Measurements from ENCODE around the gene CDC42BPG.

CDC42BPG gene, protein sequence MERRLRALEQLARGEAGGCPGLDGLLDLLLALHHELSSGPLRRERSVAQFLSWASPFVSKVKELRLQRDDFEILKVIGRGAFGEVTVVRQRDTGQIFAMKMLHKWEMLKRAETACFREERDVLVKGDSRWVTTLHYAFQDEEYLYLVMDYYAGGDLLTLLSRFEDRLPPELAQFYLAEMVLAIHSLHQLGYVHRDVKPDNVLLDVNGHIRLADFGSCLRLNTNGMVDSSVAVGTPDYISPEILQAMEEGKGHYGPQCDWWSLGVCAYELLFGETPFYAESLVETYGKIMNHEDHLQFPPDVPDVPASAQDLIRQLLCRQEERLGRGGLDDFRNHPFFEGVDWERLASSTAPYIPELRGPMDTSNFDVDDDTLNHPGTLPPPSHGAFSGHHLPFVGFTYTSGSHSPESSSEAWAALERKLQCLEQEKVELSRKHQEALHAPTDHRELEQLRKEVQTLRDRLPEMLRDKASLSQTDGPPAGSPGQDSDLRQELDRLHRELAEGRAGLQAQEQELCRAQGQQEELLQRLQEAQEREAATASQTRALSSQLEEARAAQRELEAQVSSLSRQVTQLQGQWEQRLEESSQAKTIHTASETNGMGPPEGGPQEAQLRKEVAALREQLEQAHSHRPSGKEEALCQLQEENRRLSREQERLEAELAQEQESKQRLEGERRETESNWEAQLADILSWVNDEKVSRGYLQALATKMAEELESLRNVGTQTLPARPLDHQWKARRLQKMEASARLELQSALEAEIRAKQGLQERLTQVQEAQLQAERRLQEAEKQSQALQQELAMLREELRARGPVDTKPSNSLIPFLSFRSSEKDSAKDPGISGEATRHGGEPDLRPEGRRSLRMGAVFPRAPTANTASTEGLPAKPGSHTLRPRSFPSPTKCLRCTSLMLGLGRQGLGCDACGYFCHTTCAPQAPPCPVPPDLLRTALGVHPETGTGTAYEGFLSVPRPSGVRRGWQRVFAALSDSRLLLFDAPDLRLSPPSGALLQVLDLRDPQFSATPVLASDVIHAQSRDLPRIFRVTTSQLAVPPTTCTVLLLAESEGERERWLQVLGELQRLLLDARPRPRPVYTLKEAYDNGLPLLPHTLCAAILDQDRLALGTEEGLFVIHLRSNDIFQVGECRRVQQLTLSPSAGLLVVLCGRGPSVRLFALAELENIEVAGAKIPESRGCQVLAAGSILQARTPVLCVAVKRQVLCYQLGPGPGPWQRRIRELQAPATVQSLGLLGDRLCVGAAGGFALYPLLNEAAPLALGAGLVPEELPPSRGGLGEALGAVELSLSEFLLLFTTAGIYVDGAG (N-terminal part only)

GRCh38 chr11:64844330-64845128, at the start of gene CDC42BPG:
TSS of gene CDC42BPG (minus strand) at chr11:64844653. CDS start at chr11:64844569, 84 bp downstream.
- DNase-seq (ENCODE audit: low read depth): peak; percentile 68

GRCh38 chr11:64893194-64894069, 49.0 kb upstream of the CDC42BPG start:
- no peak for DNase-seq (ENCODE audit: low read depth)

DNA sequence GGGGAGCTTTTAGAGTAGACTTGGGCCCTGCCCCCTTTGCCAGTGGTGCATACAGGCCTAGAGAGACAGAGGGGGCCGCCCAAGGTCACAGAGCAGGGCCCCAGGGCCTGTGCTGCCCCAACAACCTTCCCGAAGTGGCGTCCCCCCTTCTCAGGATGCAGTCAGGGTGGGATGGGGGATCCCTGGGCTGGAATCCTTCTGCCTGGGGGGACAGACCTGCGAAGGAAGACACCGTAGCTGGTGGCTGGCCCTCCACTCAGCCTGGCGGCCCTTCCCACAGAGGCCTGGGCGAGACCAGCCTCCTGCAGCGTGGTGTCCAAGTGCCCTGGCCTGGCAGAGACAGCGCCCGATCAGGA, 48.4 kb upstream of the CDC42BPG start:
- DNase-seq (ENCODE audit: low read depth): no peak

DNA sequence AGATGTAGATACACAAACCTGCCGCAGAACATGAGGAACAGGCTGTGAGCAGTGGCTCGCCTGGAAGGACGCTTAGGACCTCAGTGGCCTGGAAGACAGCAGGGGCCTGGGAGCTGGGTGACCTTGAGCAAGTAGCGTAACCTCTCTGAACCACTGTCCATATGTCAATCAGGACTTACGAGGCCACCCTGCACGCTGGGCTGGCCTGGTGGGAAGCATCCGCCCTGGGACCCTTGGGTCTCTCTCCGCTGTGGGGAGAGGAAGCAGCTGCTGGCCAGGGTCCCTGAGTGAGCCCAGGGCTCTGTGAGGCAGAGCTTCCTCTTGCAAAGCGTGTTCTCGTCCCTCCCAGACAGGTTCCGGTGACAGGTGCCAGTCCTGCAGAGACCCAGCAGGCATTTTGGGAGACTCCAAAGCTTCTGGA, 48.0 kb upstream of the CDC42BPG start:
- DNase-seq (ENCODE audit: low read depth): no peak

- DNase-seq (ENCODE audit: low read depth): no peak
These were observed 47.4 kb upstream of the CDC42BPG start for GRCh38 chr11:64891880-64892279.

DNA sequence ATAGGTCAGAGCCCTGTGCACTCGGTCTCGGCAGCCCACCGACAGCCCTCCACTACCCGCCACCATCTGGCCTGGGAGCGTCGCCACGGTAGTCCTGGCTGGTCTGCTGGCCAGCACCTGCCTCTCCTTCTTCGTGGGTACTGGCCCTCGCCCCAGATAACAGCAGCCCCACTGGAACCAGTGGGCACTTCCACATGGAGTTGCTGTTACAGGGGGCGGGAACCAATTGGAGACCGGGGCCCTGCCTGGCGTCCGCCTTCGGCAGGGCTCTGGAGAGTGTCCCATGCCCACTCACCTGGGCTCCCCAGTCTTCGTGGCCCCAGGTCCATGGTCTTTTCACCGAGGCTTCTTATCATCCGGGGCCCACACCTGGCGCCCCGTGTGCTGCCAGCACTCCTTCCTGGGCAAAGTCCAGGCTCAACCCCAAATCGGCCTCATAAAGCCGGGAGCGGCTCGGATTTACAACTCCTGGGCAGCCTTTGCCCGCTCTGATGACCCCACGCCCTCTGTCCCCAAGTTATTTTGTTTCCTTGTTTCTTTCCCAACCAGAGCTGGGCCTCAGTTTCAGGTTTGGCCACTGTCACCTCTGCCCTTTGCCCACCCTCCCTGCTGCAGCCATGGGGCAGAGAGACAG, 46.9 kb upstream of the CDC42BPG start:
- no peak for DNase-seq (ENCODE audit: low read depth)

DNA sequence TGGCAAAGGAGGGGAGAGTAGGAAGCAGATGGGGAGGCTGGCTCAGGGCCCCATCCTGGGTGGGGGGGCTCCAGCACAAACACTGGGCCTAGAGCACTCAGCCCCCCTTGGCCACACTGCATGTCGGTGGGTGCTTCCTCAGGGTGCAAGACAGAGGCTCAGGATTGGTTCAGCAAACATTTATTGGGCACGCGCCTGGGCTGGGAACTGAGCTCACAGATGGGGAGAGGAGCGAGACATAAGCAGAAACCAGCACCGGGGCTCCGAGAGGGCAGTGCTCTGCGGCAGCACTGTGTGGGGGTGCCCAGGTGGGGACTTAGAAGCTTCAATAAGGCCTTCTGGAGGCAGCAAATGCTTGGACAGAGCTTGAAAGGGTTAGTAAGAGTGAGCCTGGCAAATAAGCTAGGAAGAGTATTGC, 46.1 kb upstream of the CDC42BPG start:
- no peak for DNase-seq (ENCODE audit: low read depth)

DNA sequence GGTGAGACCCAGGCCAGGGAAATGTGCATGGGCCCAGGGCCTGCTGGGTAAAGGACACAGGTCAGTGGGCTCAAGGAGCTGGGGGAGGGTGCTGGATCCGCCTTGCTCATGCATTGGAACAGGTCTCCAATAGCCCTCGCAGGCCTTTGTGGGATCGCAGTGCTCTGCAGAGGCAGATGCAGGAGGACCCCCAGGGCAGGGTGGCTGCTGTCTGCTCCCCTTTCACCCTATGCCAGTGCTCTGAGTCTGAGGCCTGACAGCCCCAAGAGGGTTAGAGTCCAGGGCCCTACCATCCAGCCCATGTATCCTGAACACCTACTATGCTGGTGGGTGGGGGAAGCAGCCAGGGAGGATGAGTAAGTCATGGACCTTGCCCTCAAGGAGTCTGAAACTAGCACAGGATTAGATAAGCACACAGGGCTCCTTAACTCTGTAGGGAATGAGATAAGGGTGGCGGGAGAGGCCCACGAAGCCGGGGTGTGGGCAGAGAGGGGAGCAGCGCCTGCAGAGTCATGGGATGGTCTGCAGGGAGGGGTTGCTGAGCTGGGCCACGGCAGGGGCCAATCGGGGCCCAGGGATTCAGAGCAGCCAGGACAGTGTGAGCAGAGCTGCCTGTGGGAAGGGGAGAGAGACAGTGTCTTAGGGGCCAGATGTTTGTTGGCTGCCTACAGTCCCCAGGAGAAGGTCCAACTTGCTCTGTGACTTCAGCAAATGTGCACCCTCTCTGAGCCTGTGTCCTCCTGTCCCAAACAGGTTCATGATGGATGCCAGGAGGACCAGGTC, 44.5 kb upstream of the CDC42BPG start:
- no peak for DNase-seq (ENCODE audit: low read depth)

- DNase-seq (ENCODE audit: low read depth): no peak
These were observed 43.9 kb upstream of the CDC42BPG start for GRCh38 chr11:64888406-64888728.

DNA sequence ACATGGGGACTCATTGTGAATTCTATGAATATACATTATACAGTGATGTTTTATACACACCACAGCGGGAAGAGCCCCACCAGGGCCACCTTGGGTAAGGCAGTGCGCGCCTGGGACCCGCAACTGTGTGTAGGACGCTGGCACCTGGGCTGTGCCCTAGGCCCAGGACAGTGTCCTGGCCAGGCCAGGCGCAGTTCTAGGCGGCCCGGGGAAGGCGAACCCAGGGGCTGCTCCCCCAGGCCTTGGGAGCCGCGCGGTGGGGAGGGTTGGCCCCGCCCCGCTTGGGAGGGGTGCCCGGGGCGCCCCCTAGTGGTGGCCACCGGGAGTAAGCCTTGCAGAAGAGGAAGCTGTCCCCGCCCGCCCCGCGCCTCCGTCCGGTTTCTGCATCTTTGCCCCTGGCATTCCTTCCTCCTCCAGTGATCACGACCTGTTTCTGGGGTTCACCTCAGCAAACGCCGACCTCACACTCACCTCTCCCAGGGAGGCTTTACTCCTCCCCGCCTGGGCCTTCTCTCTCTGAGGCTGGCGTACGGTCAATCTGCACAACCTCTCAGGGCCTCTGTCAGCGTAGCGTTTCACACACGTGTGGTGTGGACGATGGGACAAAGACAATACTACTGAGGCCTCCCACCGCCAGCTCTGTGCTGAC, 43.4 kb upstream of the CDC42BPG start:
- DNase-seq (ENCODE audit: low read depth): peak; percentile 66

GRCh38 chr11:64887234-64887756, 42.8 kb upstream of the CDC42BPG start:
- no peak for DNase-seq (ENCODE audit: low read depth)

- peak; percentile 41 for DNase-seq (ENCODE audit: low read depth)
These were observed 41.2 kb upstream of the CDC42BPG start for GRCh38 chr11:64885367-64886286.

- DNase-seq (ENCODE audit: low read depth): no peak
These were observed 39.6 kb upstream of the CDC42BPG start for GRCh38 chr11:64884019-64884418.

GRCh38 chr11:64883575-64883974, 39.1 kb upstream of the CDC42BPG start:
- no peak for DNase-seq (ENCODE audit: low read depth)

DNA sequence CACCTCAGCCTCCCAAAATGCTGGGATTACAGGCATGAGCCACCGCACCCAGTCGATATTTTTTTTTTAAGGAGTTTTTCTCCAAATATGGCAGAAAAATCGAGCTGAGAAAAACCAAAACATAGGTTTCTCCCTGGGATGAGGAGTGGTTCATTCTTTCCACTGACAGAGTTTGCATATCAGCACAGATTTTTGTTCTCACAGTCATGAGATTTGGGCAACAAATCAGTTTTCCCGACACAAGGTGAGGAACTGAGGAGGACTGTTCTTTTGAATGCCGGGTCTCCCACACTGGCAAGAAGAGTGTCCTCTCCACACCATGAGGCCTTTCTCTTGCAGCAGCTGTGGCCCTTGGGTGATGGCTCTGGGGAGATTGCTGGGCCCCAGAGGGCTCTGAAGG, 37.8 kb upstream of the CDC42BPG start:
- no peak for DNase-seq (ENCODE audit: low read depth)

DNA sequence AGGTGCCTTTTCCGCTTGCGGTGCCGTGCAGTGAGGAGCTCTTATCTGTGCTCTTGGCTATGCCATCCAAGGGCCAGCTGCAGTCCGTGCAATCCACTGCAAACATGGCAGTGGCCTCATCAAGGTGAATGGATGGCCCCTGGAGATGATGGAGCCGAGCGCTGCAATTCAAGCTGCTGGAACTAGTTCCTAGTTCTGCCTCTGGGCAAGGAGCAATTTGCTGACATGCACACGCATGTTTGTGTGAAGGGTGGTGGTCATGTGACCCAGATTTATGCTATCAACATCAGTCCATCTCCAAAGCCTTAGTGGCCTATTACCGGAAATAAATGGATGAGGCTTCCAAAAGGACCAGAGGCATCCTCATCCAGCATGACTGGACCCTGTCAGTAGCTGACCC, 37.0 kb upstream of the CDC42BPG start:
- no peak for DNase-seq (ENCODE audit: low read depth)

DNA sequence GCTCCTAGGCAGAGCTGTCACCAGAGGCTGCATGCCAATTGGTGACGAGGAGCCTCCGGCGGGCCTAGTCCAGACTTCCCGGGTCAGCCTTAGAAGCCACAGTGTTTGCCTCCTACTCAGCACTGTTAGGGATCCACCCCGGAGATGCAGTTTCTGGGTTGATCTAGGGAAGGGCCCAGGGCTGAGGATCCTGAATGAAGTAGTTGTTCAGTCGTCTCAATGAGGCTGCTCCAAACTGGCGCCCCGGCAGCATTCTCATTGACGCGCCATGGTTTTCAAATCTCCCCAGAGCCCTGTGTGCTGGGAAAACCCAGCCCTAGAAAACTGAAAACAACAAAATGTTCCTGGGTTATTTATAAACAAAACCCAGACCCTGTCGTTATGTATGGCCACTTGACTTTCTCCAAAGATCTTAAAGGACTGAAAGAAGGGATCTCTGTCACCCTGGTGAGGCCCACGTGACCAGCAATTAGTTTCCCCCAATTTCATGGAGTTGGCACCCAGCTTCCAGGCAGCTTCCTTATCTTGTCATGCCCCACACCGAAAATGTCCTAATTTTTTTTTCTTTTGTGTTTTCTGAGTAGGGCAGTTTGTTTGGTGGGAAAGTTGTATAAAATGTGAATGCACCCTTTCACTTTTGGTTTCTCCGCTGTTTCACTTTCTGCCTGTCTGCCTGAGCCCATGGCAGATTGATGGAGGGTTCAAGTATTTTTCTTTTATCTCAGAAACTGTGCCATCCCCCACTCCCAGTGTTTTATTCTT, 36.0 kb upstream of the CDC42BPG start:
- no peak for DNase-seq (ENCODE audit: low read depth)
